OCI-LY7 (cell line): ENCODE measurements around the gene ZC2HC1B. TPM values are rescaled to one million over a fixed set of nuclear protein-coding genes. Genes with fewer than 3 reads are reported as not detected.
"Not testable (repeated sequence)": the region's sequence is repeated elsewhere in the genome, so short reads cannot be mapped to it uniquely, and the experiment has no call there.

Experiments used
- BruUV-seq: library from RNA; stranded (reverse); fragments of 400-500 nt; replicated peaks from 2 replicates; lab custom pipeline; 2021; lab: Mats Ljungman, UMichigan
- CTCF ChIA-PET: fragments of 300-600 bp; sonication (Branson Sonifier 250); formaldehyde crosslinking; loops from one replicate; lab custom pipeline; 2022; ENCODE audit warnings: antibody characterized with exemption; ENCODE audit not compliant: unreplicated experiment; lab: Charles Lee
- POLR2A ChIA-PET: fragments of 300-600 bp; sonication (Branson Sonifier 250); formaldehyde crosslinking; loops from one replicate; lab custom pipeline; 2022; ENCODE audit warnings: antibody characterized with exemption; lab: Charles Lee
- DNase-seq: peaks from one replicate; pipeline ENCODE4 v3.0.0-alpha.2; 2015; ENCODE audit warnings: low spot score
- H2AFZ ChIP-seq: fragments of 200-600 bp; sonication (generic), shearing (Covaris generic); 2 replicates; pipeline ENCODE4 v1.6.1; 2014; ENCODE audit warnings: mild to moderate bottlenecking, antibody characterized with exemption, low read length, moderate library complexity
- H3K27ac ChIP-seq: fragments of 200-600 bp; sonication (generic); 2 replicates; pipeline ENCODE4 v1.5.1; 2014; ENCODE audit warnings: mixed run types, low read depth, mild to moderate bottlenecking, moderate library complexity, low read length, inconsistent platforms; ENCODE audit not compliant: poor library complexity, severe bottlenecking
- H3K36me3 ChIP-seq: fragments of 200-600 bp; sonication (generic); 2 replicates; pipeline ENCODE4 v1.6.1; 2014; ENCODE audit warnings: mild to moderate bottlenecking, antibody characterized with exemption, low read length, moderate library complexity, mixed read lengths; ENCODE audit not compliant: insufficient read depth
- H3K4me1 ChIP-seq: fragments of 200-600 bp; sonication (generic); 2 replicates; pipeline ENCODE4 v1.5.1; 2014; ENCODE audit warnings: mild to moderate bottlenecking, low read length; ENCODE audit not compliant: insufficient read depth, poor library complexity, severe bottlenecking
- H3K4me2 ChIP-seq: fragments of 200-600 bp; sonication (generic); 2 replicates; pipeline ENCODE4 v1.6.1; 2014; ENCODE audit warnings: mild to moderate bottlenecking, low read length
- H3K4me3 ChIP-seq: fragments of 200-600 bp; sonication (generic); 2 replicates; pipeline ENCODE4 v1.5.1; 2014; ENCODE audit warnings: mild to moderate bottlenecking, low read depth, low read length; ENCODE audit not compliant: poor library complexity, severe bottlenecking
- H3K79me2 ChIP-seq: fragments of 200-600 bp; sonication (generic); 2 replicates; pipeline ENCODE4 v1.6.1; 2016; ENCODE audit warnings: low read depth, mild to moderate bottlenecking, low read length, moderate library complexity, mixed read lengths; ENCODE audit not compliant: insufficient read depth
- H3K9me2 ChIP-seq: fragments of 200-600 bp; sonication (generic); 2 replicates; pipeline ENCODE4 v1.6.1; 2016; ENCODE audit warnings: mild to moderate bottlenecking, low read length, mixed read lengths; ENCODE audit not compliant: insufficient read depth
- H3K9me3 ChIP-seq: fragments of 200-600 bp; sonication (generic); 2 replicates; pipeline ENCODE4 v1.6.1; 2014; ENCODE audit warnings: mild to moderate bottlenecking, mixed run types, low read length, mixed read lengths
- H4K20me1 ChIP-seq: fragments of 200-600 bp; sonication (generic); 2 replicates; pipeline ENCODE4 v1.6.1; 2014; ENCODE audit warnings: mild to moderate bottlenecking, antibody characterized with exemption, low read length, moderate library complexity, mixed read lengths; ENCODE audit not compliant: insufficient read depth
- CTCF ChIP-seq: fragments of 200-600 bp; sonication (generic); conservative IDR thresholded peaks from 2 replicates; pipeline ENCODE4 v1.5.1; 2014; ENCODE audit warnings: mild to moderate bottlenecking, antibody characterized with exemption, low read length, moderate library complexity, mixed read lengths
- EZH2phosphoT487 ChIP-seq: fragments of 200-600 bp; sonication (generic); IDR thresholded peaks from 2 replicates; pipeline ENCODE4 v1.6.1; 2018; ENCODE audit warnings: low read depth, borderline replicate concordance, mild to moderate bottlenecking, mixed run types, antibody characterized with exemption, low read length, moderate library complexity, mixed read lengths
- intact Hi-C: fragments of 100-400 bp; cut with micrococcal nuclease; formaldehyde crosslinking; loops from one replicate; pipeline ENCODE4 v1.10.0; 2022; ENCODE audit not compliant: unreplicated experiment
- total RNA-seq, 2 experiments: library from RNA; depleted of rRNA in 1 of 2; stranded (reverse); fragments of >200 nt in 1 of 2; shearing (Covaris generic) in 1 of 2; gene quantifications; 2 replicates each; pipeline ENCODE4 v1.2.3, GENCODE V29; 2014 to 2022

The ZC2HC1B gene
- total RNA-seq, 2 experiments from 2014 or later: not detected

GRCh38 chr6:143874503-143874902 lies 10.2 kb downstream of the ZC2HC1B start:
- DNase-seq, CTCF ChIA-PET, H3K4me1 ChIP-seq, H3K4me3 ChIP-seq, POLR2A ChIA-PET, H3K4me2 ChIP-seq, intact Hi-C loops, H3K9me2 ChIP-seq, H2AFZ ChIP-seq, H3K36me3 ChIP-seq, BruUV-seq, H3K79me2 ChIP-seq, H3K9me3 ChIP-seq, H4K20me1 ChIP-seq, H3K27ac ChIP-seq: not testable (repeated sequence)

GRCh38 chr6:143877584-143878271 lies 13.5 kb downstream of the ZC2HC1B start:
- no peak for TF ChIP-seq CTCF
- no peak for TF ChIP-seq EZH2phosphoT487
- ChIA-PET POLR2A (interaction anchor here (0.6 to 0.7 kb wide), 2 partner anchors 1059 to 1240 kb away, joined by 3 read pairs; no protein-coding TSS in a partner anchor), CTCF (no interaction called here)
- no peak overlapping the region for H3K4me2 ChIP-seq
- BruUV-seq: no TSS peak
- no peaks in the 10 kb centered on the region for H4K20me1 ChIP-seq
- no peak overlapping the region for H3K27ac ChIP-seq
- intact Hi-C loops: no loop called here
- no peaks in the 10 kb centered on the region for H3K36me3 ChIP-seq
- H3K4me3 ChIP-seq: no peak overlapping the region
- no peaks in the 10 kb centered on the region for H3K9me2 ChIP-seq
- DNase-seq: no peak
- no peaks in the 10 kb centered on the region for H3K9me3 ChIP-seq
- no peaks in the 10 kb centered on the region for H3K4me1 ChIP-seq
- no peak overlapping the region for H2AFZ ChIP-seq
- no peaks in the 10 kb centered on the region for H3K79me2 ChIP-seq

- no peaks in the 10 kb centered on the region for H4K20me1 ChIP-seq
- no peak overlapping the region for H2AFZ ChIP-seq
- H3K36me3 ChIP-seq: no peaks in the 10 kb centered on the region
- H3K79me2 ChIP-seq: no peaks in the 10 kb centered on the region
- H3K4me2 ChIP-seq: no peak overlapping the region
- no peaks in the 10 kb centered on the region for H3K4me1 ChIP-seq
- TF ChIP-seq CTCF (no peak), EZH2phosphoT487 (no peak)
- intact Hi-C loops: no loop called here
- POLR2A ChIA-PET: no interaction called here
- BruUV-seq: no TSS peak
- H3K9me2 ChIP-seq: no peaks in the 10 kb centered on the region
- H3K27ac ChIP-seq: no peak overlapping the region
- no peak overlapping the region for H3K4me3 ChIP-seq
- no peak for DNase-seq
- H3K9me3 ChIP-seq: no peaks in the 10 kb centered on the region
- CTCF ChIA-PET: no interaction called here
These were observed 14.0 kb downstream of the ZC2HC1B start for GRCh38 chr6:143878272-143878760.
